WTC11 (cell line): ENCODE results near the gene SLC25A10.

Experiments
- CREB1 ChIP-seq: sonication (generic); formaldehyde crosslinking; IDR thresholded peaks from 2 replicates; pipeline ENCODE4 v1.8.0; 2023; ENCODE audit warnings: mild to moderate bottlenecking, missing genetic modification reagents
- NFYB ChIP-seq: sonication (generic); formaldehyde crosslinking; conservative IDR thresholded peaks from 2 replicates; pipeline ENCODE4 v1.8.0; 2022; ENCODE audit warnings: low read depth, missing genetic modification reagents
- RELA ChIP-seq: sonication (generic); formaldehyde crosslinking; IDR thresholded peaks from 2 replicates; pipeline ENCODE4 v1.8.1; 2022; ENCODE audit warnings: missing genetic modification reagents, mild to moderate bottlenecking, borderline replicate concordance
- ZNF263 ChIP-seq: sonication (generic); formaldehyde crosslinking; IDR thresholded peaks from 2 replicates; pipeline ENCODE4 v1.8.1; 2022; ENCODE audit warnings: low read depth, mild to moderate bottlenecking, moderate library complexity, missing genetic modification reagents
- TF ChIP-seq, protein P1 (sequence below): fragments of 200-600 bp; IDR thresholded peaks from 2 replicates; pipeline ENCODE4 v1.8.0; 2022; ENCODE audit warnings: antibody characterized with exemption
- TF ChIP-seq, protein P2 (sequence below): sonication (generic); formaldehyde crosslinking; IDR thresholded peaks from 2 replicates; pipeline ENCODE4 v1.8.0; 2022; ENCODE audit warnings: missing genetic modification reagents
- TF ChIP-seq, protein P3 (sequence below): sonication (generic); formaldehyde crosslinking; IDR thresholded peaks from 2 replicates; pipeline ENCODE4 v1.8.1; 2022; ENCODE audit warnings: low read depth, missing genetic modification reagents, borderline replicate concordance

DNA sequence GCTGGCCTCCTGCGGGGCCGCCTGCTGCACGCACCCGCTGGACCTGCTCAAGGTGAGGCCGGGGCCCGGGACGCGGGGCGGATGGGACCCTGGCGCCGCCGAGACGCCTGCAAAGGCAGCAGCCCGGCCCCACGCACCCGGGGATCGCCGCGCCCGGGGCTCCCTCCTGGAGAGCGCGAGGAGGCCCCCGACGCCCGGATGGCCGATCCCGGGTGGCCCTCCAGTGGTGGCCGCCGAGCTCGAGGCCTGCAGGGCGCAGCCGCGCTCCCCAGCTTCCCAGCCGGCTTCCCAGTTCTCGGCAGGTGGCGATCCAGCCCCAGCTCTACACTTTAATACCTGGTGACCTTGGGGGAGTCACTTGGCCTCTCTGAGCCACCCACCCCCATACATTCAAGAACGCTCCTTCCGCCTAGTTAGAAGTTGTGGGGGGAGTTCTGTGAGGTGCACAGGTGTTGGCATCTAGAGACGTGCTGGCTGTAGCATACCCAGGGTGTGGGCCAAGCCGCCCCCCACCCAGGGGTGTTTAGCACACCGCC is 452 bp downstream of the SLC25A10 start:
- TF ChIP-seq, protein P1, sequence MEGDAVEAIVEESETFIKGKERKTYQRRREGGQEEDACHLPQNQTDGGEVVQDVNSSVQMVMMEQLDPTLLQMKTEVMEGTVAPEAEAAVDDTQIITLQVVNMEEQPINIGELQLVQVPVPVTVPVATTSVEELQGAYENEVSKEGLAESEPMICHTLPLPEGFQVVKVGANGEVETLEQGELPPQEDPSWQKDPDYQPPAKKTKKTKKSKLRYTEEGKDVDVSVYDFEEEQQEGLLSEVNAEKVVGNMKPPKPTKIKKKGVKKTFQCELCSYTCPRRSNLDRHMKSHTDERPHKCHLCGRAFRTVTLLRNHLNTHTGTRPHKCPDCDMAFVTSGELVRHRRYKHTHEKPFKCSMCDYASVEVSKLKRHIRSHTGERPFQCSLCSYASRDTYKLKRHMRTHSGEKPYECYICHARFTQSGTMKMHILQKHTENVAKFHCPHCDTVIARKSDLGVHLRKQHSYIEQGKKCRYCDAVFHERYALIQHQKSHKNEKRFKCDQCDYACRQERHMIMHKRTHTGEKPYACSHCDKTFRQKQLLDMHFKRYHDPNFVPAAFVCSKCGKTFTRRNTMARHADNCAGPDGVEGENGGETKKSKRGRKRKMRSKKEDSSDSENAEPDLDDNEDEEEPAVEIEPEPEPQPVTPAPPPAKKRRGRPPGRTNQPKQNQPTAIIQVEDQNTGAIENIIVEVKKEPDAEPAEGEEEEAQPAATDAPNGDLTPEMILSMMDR, result no peak
- TF ChIP-seq CREB1 (no peak), RELA (CRISPR knock-in tag) (0 out of 2 replicates have a peak, but pooled peaks have one; percentile 55), ZNF263 (no peak), NFYB (CRISPR knock-in tag) (no peak)
- TF ChIP-seq, protein P2, sequence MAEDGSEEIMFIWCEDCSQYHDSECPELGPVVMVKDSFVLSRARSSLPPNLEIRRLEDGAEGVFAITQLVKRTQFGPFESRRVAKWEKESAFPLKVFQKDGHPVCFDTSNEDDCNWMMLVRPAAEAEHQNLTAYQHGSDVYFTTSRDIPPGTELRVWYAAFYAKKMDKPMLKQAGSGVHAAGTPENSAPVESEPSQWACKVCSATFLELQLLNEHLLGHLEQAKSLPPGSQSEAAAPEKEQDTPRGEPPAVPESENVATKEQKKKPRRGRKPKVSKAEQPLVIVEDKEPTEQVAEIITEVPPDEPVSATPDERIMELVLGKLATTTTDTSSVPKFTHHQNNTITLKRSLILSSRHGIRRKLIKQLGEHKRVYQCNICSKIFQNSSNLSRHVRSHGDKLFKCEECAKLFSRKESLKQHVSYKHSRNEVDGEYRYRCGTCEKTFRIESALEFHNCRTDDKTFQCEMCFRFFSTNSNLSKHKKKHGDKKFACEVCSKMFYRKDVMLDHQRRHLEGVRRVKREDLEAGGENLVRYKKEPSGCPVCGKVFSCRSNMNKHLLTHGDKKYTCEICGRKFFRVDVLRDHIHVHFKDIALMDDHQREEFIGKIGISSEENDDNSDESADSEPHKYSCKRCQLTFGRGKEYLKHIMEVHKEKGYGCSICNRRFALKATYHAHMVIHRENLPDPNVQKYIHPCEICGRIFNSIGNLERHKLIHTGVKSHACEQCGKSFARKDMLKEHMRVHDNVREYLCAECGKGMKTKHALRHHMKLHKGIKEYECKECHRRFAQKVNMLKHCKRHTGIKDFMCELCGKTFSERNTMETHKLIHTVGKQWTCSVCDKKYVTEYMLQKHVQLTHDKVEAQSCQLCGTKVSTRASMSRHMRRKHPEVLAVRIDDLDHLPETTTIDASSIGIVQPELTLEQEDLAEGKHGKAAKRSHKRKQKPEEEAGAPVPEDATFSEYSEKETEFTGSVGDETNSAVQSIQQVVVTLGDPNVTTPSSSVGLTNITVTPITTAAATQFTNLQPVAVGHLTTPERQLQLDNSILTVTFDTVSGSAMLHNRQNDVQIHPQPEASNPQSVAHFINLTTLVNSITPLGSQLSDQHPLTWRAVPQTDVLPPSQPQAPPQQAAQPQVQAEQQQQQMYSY (CRISPR knock-in tag), result no peak
- TF ChIP-seq, protein P3, sequence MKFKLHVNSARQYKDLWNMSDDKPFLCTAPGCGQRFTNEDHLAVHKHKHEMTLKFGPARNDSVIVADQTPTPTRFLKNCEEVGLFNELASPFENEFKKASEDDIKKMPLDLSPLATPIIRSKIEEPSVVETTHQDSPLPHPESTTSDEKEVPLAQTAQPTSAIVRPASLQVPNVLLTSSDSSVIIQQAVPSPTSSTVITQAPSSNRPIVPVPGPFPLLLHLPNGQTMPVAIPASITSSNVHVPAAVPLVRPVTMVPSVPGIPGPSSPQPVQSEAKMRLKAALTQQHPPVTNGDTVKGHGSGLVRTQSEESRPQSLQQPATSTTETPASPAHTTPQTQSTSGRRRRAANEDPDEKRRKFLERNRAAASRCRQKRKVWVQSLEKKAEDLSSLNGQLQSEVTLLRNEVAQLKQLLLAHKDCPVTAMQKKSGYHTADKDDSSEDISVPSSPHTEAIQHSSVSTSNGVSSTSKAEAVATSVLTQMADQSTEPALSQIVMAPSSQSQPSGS, result no peak
